Fibroblast of pulmonary artery (primary cell): ENCODE measurements around the gene NDUFA3.

Source experiments
- DNase-seq: peaks from one replicate; pipeline ENCODE4 v3.0.0-alpha.2; 2010; ENCODE audit warnings: low read depth
- H3K4me3 ChIP-seq: replicated peaks from 2 replicates; pipeline ENCODE4 v1.5.1; 2011; ENCODE audit warnings: low read depth, mild to moderate bottlenecking, control low read depth, low read length, moderate library complexity
- CTCF ChIP-seq: IDR thresholded peaks from 2 replicates; pipeline ENCODE4 v1.5.1; 2011; ENCODE audit warnings: mild to moderate bottlenecking, control low read depth, low read length, inconsistent platforms; ENCODE audit errors: missing control alignments

Gene NDUFA3

DNA sequence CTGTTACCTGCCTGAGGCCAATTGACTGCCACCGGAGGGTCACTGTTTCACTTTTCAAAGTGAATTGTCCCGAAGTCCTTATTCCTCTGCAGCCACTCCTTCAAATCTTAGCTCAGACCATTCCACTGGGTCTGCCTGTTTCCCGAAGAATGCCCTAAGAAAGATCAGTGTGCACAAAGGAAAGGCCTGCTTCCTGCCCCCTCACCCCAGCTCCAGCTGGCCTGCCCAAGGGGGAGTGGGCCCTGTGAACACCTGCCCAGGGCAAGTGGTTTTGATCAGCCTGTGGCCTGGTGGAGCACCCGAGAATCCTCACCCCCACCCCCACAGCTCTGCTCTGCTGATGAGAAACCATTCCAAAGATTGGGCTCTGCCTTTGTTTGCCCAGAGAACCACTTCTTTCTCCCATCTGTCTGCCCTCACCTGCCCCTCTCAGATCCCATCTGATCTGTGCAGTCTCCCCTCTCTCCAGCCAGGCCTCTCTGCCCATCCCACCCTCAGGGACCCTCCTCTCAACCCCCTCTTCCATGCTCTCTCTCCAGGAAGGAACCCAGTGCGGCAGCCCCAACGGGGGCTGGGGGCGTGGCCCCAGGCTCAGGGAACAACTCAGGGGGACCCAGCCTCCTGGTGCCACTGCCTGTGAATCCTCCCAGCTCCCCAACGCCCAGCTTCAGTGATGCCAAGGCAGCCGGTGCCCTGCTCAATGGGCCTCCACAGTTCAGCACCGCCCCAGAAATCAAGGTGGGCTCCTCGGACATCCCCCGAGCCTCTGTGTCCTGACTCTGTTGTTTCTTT is 46.6 kb downstream of the NDUFA3 start:
- H3K4me3 ChIP-seq: no peak overlapping the region
- no peak for DNase-seq
- no peak for TF ChIP-seq CTCF

- no peak for TF ChIP-seq CTCF
- no peak for DNase-seq
- no peak overlapping the region for H3K4me3 ChIP-seq
Observed at GRCh38 chr19:54151362-54152035, 48.8 kb downstream of the NDUFA3 start.

GRCh38 chr19:54152267-54152666 is 49.6 kb downstream of the NDUFA3 start:
- TF ChIP-seq CTCF: no peak
- H3K4me3 ChIP-seq: no peak overlapping the region
- no peak for DNase-seq

DNA sequence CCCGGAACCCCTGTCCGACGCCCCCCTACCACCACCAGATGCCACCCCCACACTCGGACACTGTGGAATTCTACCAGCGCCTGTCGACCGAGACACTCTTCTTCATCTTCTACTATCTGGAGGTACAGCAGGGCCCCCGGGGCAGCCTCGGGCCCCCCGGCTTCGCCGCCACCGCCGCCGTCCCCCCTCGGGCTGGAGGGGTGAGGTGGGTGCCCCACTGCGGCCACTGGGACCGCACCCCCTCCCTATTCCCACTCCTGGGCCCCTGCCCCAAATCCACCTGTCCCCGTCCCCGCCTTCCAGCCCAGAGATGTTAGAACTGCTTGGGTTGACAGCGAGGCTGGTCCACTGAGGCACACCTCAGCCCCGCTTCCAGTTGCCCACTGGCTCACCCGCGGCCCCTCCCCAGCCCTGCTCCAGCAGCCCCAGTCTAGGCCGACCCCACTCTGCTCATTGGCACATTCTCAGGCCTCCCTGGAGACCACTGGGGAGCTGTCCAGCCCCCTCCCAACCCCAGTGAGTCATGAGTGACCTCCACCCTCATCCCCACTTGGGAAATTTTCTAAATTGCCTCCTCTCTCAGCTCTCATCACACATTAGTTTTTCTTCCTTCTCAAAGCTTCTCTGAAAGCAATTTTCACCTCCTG is 50.3 kb downstream of the NDUFA3 start:
- no peak overlapping the region for H3K4me3 ChIP-seq
- DNase-seq: no peak
- no peak for TF ChIP-seq CTCF

GRCh38 chr19:54153731-54154326 is 51.2 kb downstream of the NDUFA3 start:
- no peak overlapping the region for H3K4me3 ChIP-seq
- no peak for TF ChIP-seq CTCF

DNA sequence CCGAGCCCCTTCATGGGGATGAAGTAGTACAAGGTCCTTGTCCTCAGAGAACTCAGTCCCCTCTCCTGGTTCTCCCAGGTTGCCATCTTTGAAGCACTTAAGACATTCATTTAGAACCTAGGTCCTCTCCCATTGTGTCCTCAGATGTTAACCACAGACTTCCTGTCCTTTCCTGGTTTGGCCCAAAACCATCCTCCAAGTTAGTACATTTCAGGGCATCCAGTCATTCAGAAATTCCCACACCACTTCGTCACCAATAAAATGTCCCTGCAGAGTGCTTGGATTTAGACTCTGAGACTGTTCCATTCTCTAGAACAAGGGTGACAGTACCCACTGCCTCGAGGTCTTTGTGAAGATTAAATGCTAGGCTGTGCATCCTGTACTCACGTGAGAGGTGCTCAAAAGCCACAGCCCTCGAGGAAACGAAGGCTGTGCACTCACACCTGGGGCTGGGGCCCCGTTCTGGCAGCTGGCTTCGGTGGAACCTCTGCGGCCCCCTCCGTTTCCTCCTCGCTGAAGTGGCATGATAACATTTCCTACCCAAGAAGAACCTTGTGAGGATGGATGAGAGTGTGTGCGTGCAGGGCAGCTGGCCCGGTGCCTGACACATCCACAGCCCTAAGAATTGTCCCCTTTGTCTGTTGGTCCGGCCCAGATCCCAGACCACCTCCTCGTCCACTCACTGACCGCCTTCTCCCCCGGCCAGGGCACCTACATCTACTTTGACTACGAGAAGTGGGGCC is 52.1 kb downstream of the NDUFA3 start:
- TF ChIP-seq CTCF: no peak
- peak; percentile 33 for DNase-seq
- H3K4me3 ChIP-seq: no peak overlapping the region

More at GRCh38 chr19:54153731-54154326, 51.2 kb downstream of the NDUFA3 start:
- DNase-seq: no peak
